CD4-positive, alpha-beta T cell treated with Interleukin-6 for 4 hours (primary cell): ENCODE results near the gene MRPS5.
"Not testable (repeated sequence)": the region's sequence is repeated elsewhere in the genome, so short reads cannot be mapped to it uniquely, and the experiment has no call there.

Experiments
- DNase-seq: peaks from one replicate; pipeline ENCODE4 v3.0.0-alpha.2; 2020; ENCODE audit warnings: mixed read lengths

Gene MRPS5

GRCh38 chr2:95044601-95045000 lies 77.0 kb downstream of the MRPS5 start:
- DNase-seq = no peak

- DNase-seq = peak; percentile 39
Observed at GRCh38 chr2:95043300-95044093, 78.1 kb downstream of the MRPS5 start.

GRCh38 chr2:95042472-95043271 lies 78.9 kb downstream of the MRPS5 start:
- no peak for DNase-seq

GRCh38 chr2:95041824-95042442 lies 79.7 kb downstream of the MRPS5 start:
- no peak for DNase-seq

GRCh38 chr2:95041060-95041823 lies 80.4 kb downstream of the MRPS5 start:
- DNase-seq = no peak

GRCh38 chr2:95040426-95040825 lies 81.2 kb downstream of the MRPS5 start:
- no peak for DNase-seq

- no peak for DNase-seq
Observed at GRCh38 chr2:95039978-95040377, 81.6 kb downstream of the MRPS5 start.

GRCh38 chr2:95039363-95039762 lies 82.2 kb downstream of the MRPS5 start:
- no peak for DNase-seq

GRCh38 chr2:95038635-95039298 lies 82.8 kb downstream of the MRPS5 start:
- no peak for DNase-seq

GRCh38 chr2:95037841-95038585 lies 83.6 kb downstream of the MRPS5 start:
- not testable (repeated sequence) for DNase-seq

GRCh38 chr2:95037384-95037839 lies 84.2 kb downstream of the MRPS5 start:
- DNase-seq = no peak

GRCh38 chr2:95036596-95037383 lies 84.8 kb downstream of the MRPS5 start:
- DNase-seq = no peak
